Activated CD8-positive, alpha-beta memory T cell treated with anti-CD3 and anti-CD28 coated beads, Interleukin-2, amount 50 U/mL, for 48 hours (primary cell): ENCODE measurements around the gene CTDP1.

Source experiments
- DNase-seq: peaks from one replicate; pipeline ENCODE4 v3.0.0-alpha.2; 2020

The CTDP1 gene

GRCh38 chr18:79679552-79680099 is at the start of gene CTDP1:
Gene CTDP1, plus strand, starts transcription at chr18:79679803. Its CDS starts 145 bp downstream, at chr18:79679948.
- DNase-seq, result peak; percentile 95

GRCh38 chr18:79630281-79631095 is 49.1 kb upstream of the CTDP1 start:
- DNase-seq, result peak; percentile 17

GRCh38 chr18:79631096-79631507 is 48.5 kb upstream of the CTDP1 start:
- peak; percentile 15 for DNase-seq

- DNase-seq, result peak; percentile 42
Measured at GRCh38 chr18:79631761-79632446, 47.7 kb upstream of the CTDP1 start.

- no peak for DNase-seq
Measured at GRCh38 chr18:79632765-79633164, 46.8 kb upstream of the CTDP1 start.

- peak; percentile 32 for DNase-seq
Measured at GRCh38 chr18:79634186-79634585, 45.4 kb upstream of the CTDP1 start.

GRCh38 chr18:79634593-79635426 is 44.8 kb upstream of the CTDP1 start:
- DNase-seq, result peak; percentile 36

GRCh38 chr18:79635427-79635726 is 44.2 kb upstream of the CTDP1 start:
- no peak for DNase-seq

GRCh38 chr18:79637181-79637920 is 42.3 kb upstream of the CTDP1 start:
- DNase-seq, result peak; percentile 50

- peak; percentile 34 for DNase-seq
Measured at GRCh38 chr18:79637921-79638909, 41.4 kb upstream of the CTDP1 start.

GRCh38 chr18:79639072-79639829 is 40.4 kb upstream of the CTDP1 start:
- peak; percentile 32 for DNase-seq

- DNase-seq, result peak; percentile 44
Measured at GRCh38 chr18:79640064-79640672, 39.4 kb upstream of the CTDP1 start.

- DNase-seq, result peak; percentile 38
Measured at GRCh38 chr18:79640875-79641274, 38.7 kb upstream of the CTDP1 start.

GRCh38 chr18:79641722-79642497 is 37.7 kb upstream of the CTDP1 start:
- DNase-seq, result no peak

GRCh38 chr18:79642626-79643025 is 37.0 kb upstream of the CTDP1 start:
- DNase-seq, result no peak

GRCh38 chr18:79643054-79643984 is 36.3 kb upstream of the CTDP1 start:
- peak; percentile 63 for DNase-seq

- DNase-seq, result peak; percentile 89
Measured at GRCh38 chr18:79644006-79644665, 35.5 kb upstream of the CTDP1 start.
